H9 (cell line): ENCODE data around the gene EEF1A2. TPM values are rescaled to one million over a fixed set of nuclear protein-coding genes. Genes with fewer than 3 reads are reported as not detected.
A peak's percentile ranks its signal among the peaks of the same experiment; 100 is the strongest.

Experiments
- DNase-seq: peaks from one replicate; pipeline ENCODE4 v3.0.0-alpha.2; 2017
- H2AFZ ChIP-seq: one replicate; pipeline ENCODE4 v1.6.1; 2013; ENCODE audit warnings: mild to moderate bottlenecking, low read length, control low read depth, moderate library complexity
- H2AK5ac ChIP-seq: 2 replicates; pipeline ENCODE4 v1.6.1; 2013; ENCODE audit warnings: low read length, control low read depth, mixed read lengths; ENCODE audit not compliant: insufficient read length
- H2BK120ac ChIP-seq: one replicate; pipeline ENCODE4 v1.6.1; 2013; ENCODE audit warnings: low read depth, mild to moderate bottlenecking, low read length, control low read depth, inconsistent platforms; ENCODE audit not compliant: poor library complexity, severe bottlenecking
- H2BK12ac ChIP-seq: 2 replicates; pipeline ENCODE4 v1.6.1; 2013; ENCODE audit warnings: low read length, control low read depth, mixed read lengths, low read depth; ENCODE audit not compliant: insufficient read length
- H2BK15ac ChIP-seq: 2 replicates; pipeline ENCODE4 v1.6.1; 2013; ENCODE audit warnings: low read depth, low read length, control low read depth
- H2BK20ac ChIP-seq: one replicate; pipeline ENCODE4 v1.6.1; 2013; ENCODE audit warnings: low read depth, mild to moderate bottlenecking, low read length, control low read depth, inconsistent platforms; ENCODE audit not compliant: poor library complexity, severe bottlenecking
- H2BK5ac ChIP-seq: 2 replicates; pipeline ENCODE4 v1.6.1; 2013; ENCODE audit warnings: low read length, control low read depth, mixed read lengths; ENCODE audit not compliant: insufficient read length
- H3K14ac ChIP-seq: 2 replicates; pipeline ENCODE4 v1.6.1; 2013; ENCODE audit warnings: low read length, control low read depth; ENCODE audit not compliant: insufficient read depth
- H3K18ac ChIP-seq: 2 replicates; pipeline ENCODE4 v1.6.1; 2013; ENCODE audit warnings: low read depth, mild to moderate bottlenecking, mixed read lengths, low read length, control low read depth; ENCODE audit not compliant: insufficient read length
- H3K23ac ChIP-seq: 2 replicates; pipeline ENCODE4 v1.6.1; 2013; ENCODE audit warnings: low read length, control low read depth, mixed read lengths, low read depth; ENCODE audit not compliant: insufficient read length
- H3K23me2 ChIP-seq: 2 replicates; pipeline ENCODE4 v1.6.1; 2013; ENCODE audit warnings: low read depth, mild to moderate bottlenecking, mixed read lengths, low read length, control low read depth; ENCODE audit not compliant: insufficient read length, poor library complexity, severe bottlenecking
- H3K27ac ChIP-seq: 2 replicates; pipeline ENCODE4 v1.5.1; 2013; ENCODE audit warnings: low read length, control low read depth, mixed read lengths, low read depth; ENCODE audit not compliant: insufficient read length
- H3K27me3 ChIP-seq: 2 replicates; pipeline ENCODE4 v1.6.1; 2013; ENCODE audit warnings: low read length, control low read depth, inconsistent platforms; ENCODE audit not compliant: insufficient read depth
- H3K4ac ChIP-seq: 2 replicates; pipeline ENCODE4 v1.6.1; 2013; ENCODE audit warnings: low read depth, mild to moderate bottlenecking, control low read depth, inconsistent platforms, low read length, moderate library complexity
- H3K4me1 ChIP-seq: 2 replicates; pipeline ENCODE4 v1.6.1; 2013; ENCODE audit warnings: low read length, control low read depth, inconsistent platforms; ENCODE audit not compliant: insufficient read depth
- H3K4me2 ChIP-seq: 2 replicates; pipeline ENCODE4 v1.6.1; 2013; ENCODE audit warnings: low read length, control low read depth, mixed read lengths; ENCODE audit not compliant: insufficient read length, insufficient read depth
- H3K56ac ChIP-seq: 2 replicates; pipeline ENCODE4 v1.6.1; 2013; ENCODE audit warnings: low read depth, mild to moderate bottlenecking, mixed read lengths, low read length, control low read depth; ENCODE audit not compliant: insufficient read length
- H3K79me1 ChIP-seq: 2 replicates; pipeline ENCODE4 v1.6.1; 2013; ENCODE audit warnings: low read depth, mild to moderate bottlenecking, moderate library complexity, low read length, control low read depth, inconsistent platforms; ENCODE audit not compliant: insufficient read depth, poor library complexity, severe bottlenecking
- H3K79me2 ChIP-seq: 2 replicates; pipeline ENCODE4 v1.6.1; 2013; ENCODE audit warnings: low read length, control low read depth, inconsistent platforms; ENCODE audit not compliant: insufficient read depth
- H3K9ac ChIP-seq: 2 replicates; pipeline ENCODE4 v1.6.1; 2013; ENCODE audit warnings: low read length, control low read depth, mixed read lengths; ENCODE audit not compliant: insufficient read length; ENCODE audit errors: extremely low read depth
- H3K9me3 ChIP-seq: one replicate; pipeline ENCODE4 v1.6.1; 2013; ENCODE audit warnings: low read depth, low read length, inconsistent platforms; ENCODE audit not compliant: control insufficient read depth
- H3T11ph ChIP-seq: one replicate; pipeline ENCODE4 v1.6.1; 2013; ENCODE audit warnings: mild to moderate bottlenecking, low read length, control low read depth, inconsistent platforms
- H4K20me1 ChIP-seq: one replicate; pipeline ENCODE4 v1.6.1; 2013; ENCODE audit not compliant: control insufficient read depth, insufficient read length, insufficient read depth
- H4K5ac ChIP-seq: 2 replicates; pipeline ENCODE4 v1.6.1; 2013; ENCODE audit warnings: low read depth, mild to moderate bottlenecking, mixed read lengths, low read length, control low read depth; ENCODE audit not compliant: insufficient read length
- H4K8ac ChIP-seq: replicated peaks from 2 replicates; pipeline ENCODE4 v1.6.1; 2013; ENCODE audit warnings: low read length, control low read depth, mixed read lengths, low read depth; ENCODE audit not compliant: insufficient read length
- H4K91ac ChIP-seq: 2 replicates; pipeline ENCODE4 v1.6.1; 2013; ENCODE audit warnings: low read depth, mild to moderate bottlenecking, moderate library complexity, mixed read lengths, low read length, control low read depth; ENCODE audit not compliant: insufficient read length
- H3K27ac Mint-ChIP-seq, 3 experiments: 2 replicates in 2 of 3; 3 replicates in 1 of 3; pipeline ENCODE4 v1.8.0; 2020 to 2021; ENCODE audit warnings: mixed read lengths in 3 of 3, mild to moderate bottlenecking in 1 of 3, moderate library complexity in 1 of 3
- H3K27me3 Mint-ChIP-seq: 2 replicates; pipeline ENCODE4 v1.8.0; 2021; ENCODE audit warnings: low read depth, mild to moderate bottlenecking, moderate library complexity, mixed read lengths
- H3K36me3 Mint-ChIP-seq, 3 experiments: 2 replicates in 2 of 3; 3 replicates in 1 of 3; pipeline ENCODE4 v1.8.0; 2020 to 2021; ENCODE audit warnings: low read depth in 3 of 3, mixed read lengths in 3 of 3; ENCODE audit not compliant: insufficient read depth in 1 of 3
- H3K4me1 Mint-ChIP-seq, 2 experiments: 2 replicates each; pipeline ENCODE4 v1.8.0; 2020; ENCODE audit warnings: mixed read lengths in 2 of 2
- H3K4me3 Mint-ChIP-seq, 2 experiments: 2 replicates in 1 of 2; 3 replicates in 1 of 2; pipeline ENCODE4 v1.8.0; 2020 to 2021; ENCODE audit warnings: mild to moderate bottlenecking in 2 of 2, mixed read lengths in 2 of 2, moderate library complexity in 1 of 2
- H3K9me3 Mint-ChIP-seq, 2 experiments: 2 replicates in 1 of 2; 3 replicates in 1 of 2; pipeline ENCODE4 v1.8.0; 2020; ENCODE audit warnings: mild to moderate bottlenecking in 2 of 2, mixed read lengths in 2 of 2, moderate library complexity in 1 of 2
- CTCF ChIP-seq: fragments of 200-600 bp; sonication (generic); conservative IDR thresholded peaks from 3 replicates; pipeline ENCODE4 v1.8.0; 2021; ENCODE audit warnings: antibody characterized with exemption, mild to moderate bottlenecking
- WGBS: extraction: QIAGEN DNeasy Blood & Tissue Kit; methylation state at CpG from one replicate; pipeline ENCODE4 v1.1.7; 2013; ENCODE audit warnings: missing lambda C conversion rate, low lambda C conversion rate, mixed read lengths; ENCODE audit not compliant: insufficient read length; ENCODE audit errors: extremely low coverage; 5-methylcytosine and 5-hydroxymethylcytosine counted together
- total RNA-seq: library from RNA; stranded (reverse); gene quantifications from 2 replicates; pipeline ENCODE4 v1.2.1, GENCODE V29; 2021

The EEF1A2 gene
- total RNA-seq, 1 experiment from 2014 or later, result 27.4 TPM

GRCh38 chr20:63459070-63459380, 39.9 kb downstream of the EEF1A2 start:
- Mint-ChIP-seq H3K27me3 (no peaks in the 10 kb centered on the region; the same call in 1 of the 2 replicates), H3K4me3 (no peak overlapping the region), H3K27ac (peak overlapping the region in 2 of 3 experiments; percentile 52 to 79; a peak in 4 of 7 replicates), H3K9me3 (no peaks in the 10 kb centered on the region), H3K4me1 (peaks cover 21 to 38% of the 10 kb centered on the region in 2 experiments), H3K36me3 (peaks cover 0 to 10% (median 0%) of the 10 kb centered on the region in 3 experiments; a peak in 2 of 7 replicates)
- no CpG with 5 or more reads among the region's 17 CpGs for WGBS
- Histone ChIP-seq H3K9ac (no peak overlapping the region), H4K91ac (no peak overlapping the region), H3K27ac (no peak overlapping the region), H2BK15ac (no peak overlapping the region), H2BK5ac (no peak overlapping the region), H3K4ac (no peak overlapping the region), H2BK120ac (no peak overlapping the region), H3K4me1 (no peaks in the 10 kb centered on the region; the same call in 1 of the 2 replicates), H3K79me2 (peaks cover 4% of the 10 kb centered on the region; the same call in 1 of the 2 replicates), H2BK20ac (no peak overlapping the region), H3K79me1 (peaks cover 3% of the 10 kb centered on the region), H3K23ac (no peak overlapping the region), H3K27me3 (no peaks in the 10 kb centered on the region), H4K8ac (no peak overlapping the region), H3K4me2 (no peak overlapping the region), H3K18ac (no peak overlapping the region), H3T11ph (no peak overlapping the region), H4K20me1 (no peaks in the 10 kb centered on the region), H2BK12ac (no peak overlapping the region), H2AFZ (no peak overlapping the region), H3K14ac (no peak overlapping the region), H3K9me3 (no peaks in the 10 kb centered on the region), H2AK5ac (no peak overlapping the region), H4K5ac (no peak overlapping the region), H3K56ac (no peak overlapping the region), H3K23me2 (no peaks in the 10 kb centered on the region)
- TF ChIP-seq CTCF, result no peak
- no peak for DNase-seq
